ENCODE measurements around the gene AHRR.
A peak's percentile ranks its signal among the peaks of the same experiment; 100 is the strongest.
"Not testable (repeated sequence)": the region's sequence is repeated elsewhere in the genome, so short reads cannot be mapped to it uniquely, and the experiment has no call there.

AHRR gene

DNA sequence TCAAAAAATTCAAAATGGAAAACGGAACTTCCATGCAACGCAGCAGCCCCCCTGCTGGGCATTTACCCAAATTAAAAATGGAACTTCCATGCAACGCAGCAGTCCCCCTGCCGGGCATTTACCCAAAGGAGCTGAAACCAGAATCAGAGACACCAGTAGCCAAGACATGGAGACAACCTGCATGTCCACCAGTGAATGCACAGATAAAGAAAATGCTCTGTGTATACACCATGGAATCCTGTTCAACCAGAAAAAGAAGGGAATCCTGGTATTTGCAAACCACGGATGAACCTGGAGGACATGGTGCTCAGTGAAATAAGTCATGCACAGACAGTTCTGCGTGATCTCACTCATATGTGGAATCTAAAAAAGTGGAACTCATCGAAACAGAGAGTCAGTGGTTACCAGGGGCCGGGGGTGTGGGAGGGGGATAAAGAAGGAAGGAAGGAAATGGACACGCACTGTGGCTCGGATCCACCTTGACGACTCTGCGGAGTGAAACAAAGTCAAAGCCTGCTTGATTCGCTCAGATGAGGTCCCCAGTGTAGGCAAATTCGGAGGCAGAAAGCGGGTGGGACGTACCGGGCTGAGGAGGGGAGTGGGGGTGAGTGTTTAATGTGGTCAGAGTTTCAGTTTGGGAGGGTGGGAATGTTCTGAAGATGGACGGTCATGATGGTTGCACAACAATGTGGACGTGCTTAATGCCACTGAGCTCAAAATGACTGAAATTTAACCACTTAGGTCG is 81.3 kb downstream of the AHRR start:
- H3K36me3 ChIP-seq (ENCODE audit: control insufficient read depth, insufficient read depth, low read length), result no peaks in the 10 kb centered on the region
- H3K4me3 ChIP-seq (ENCODE audit: extremely low read depth, insufficient read depth, low read length, poor library complexity, severe bottlenecking), result no peak overlapping the region
- H3K4me1 ChIP-seq (ENCODE audit: control insufficient read depth, insufficient read depth, low read length, poor library complexity, severe bottlenecking), result peaks cover 15% of the 10 kb centered on the region
- WGBS, 2 experiments (ENCODE audit: insufficient coverage in 2 of 2), result 92 to 96% methylated on average over 15 to 18 of the region's 20 CpGs
- no peaks in the 10 kb centered on the region for H3K9me3 ChIP-seq (ENCODE audit: control insufficient read depth, low read length)
- H3K27ac ChIP-seq (ENCODE audit: low read depth, low read length, severe bottlenecking), result no peak overlapping the region

DNA sequence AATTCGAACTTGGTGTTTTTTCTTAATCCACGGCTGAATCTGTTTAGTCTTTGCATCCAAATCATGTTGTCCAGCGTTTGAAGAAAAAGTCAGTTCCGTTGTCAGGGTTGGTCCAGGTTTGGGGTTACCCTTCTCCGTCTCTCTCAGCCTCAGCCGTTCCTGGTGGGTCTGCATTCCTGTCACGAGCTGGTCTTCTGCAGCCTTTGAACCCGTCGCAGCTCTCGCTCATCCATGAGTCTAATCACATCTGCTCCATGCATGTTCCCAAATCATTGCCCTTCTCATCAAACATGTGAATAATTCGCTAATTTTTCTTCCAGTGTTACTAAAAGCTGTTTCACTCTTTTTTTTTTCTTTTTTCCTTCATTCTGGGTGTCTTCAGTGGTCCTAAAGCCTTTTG is 82.5 kb downstream of the AHRR start:
- Histone ChIP-seq H3K9me3 (ENCODE audit: control insufficient read depth, low read length) (no peaks in the 10 kb centered on the region), H3K27ac (ENCODE audit: low read depth, low read length, severe bottlenecking) (no peak overlapping the region), H3K36me3 (ENCODE audit: control insufficient read depth, insufficient read depth, low read length) (no peaks in the 10 kb centered on the region), H3K4me1 (ENCODE audit: control insufficient read depth, insufficient read depth, low read length, poor library complexity, severe bottlenecking) (peaks cover 14% of the 10 kb centered on the region), H3K4me3 (ENCODE audit: extremely low read depth, insufficient read depth, low read length, poor library complexity, severe bottlenecking) (no peak overlapping the region)
- WGBS, 2 experiments (ENCODE audit: insufficient coverage in 2 of 2), result 91 to 93% methylated on average over 10 to 11 of the region's 11 CpGs

DNA sequence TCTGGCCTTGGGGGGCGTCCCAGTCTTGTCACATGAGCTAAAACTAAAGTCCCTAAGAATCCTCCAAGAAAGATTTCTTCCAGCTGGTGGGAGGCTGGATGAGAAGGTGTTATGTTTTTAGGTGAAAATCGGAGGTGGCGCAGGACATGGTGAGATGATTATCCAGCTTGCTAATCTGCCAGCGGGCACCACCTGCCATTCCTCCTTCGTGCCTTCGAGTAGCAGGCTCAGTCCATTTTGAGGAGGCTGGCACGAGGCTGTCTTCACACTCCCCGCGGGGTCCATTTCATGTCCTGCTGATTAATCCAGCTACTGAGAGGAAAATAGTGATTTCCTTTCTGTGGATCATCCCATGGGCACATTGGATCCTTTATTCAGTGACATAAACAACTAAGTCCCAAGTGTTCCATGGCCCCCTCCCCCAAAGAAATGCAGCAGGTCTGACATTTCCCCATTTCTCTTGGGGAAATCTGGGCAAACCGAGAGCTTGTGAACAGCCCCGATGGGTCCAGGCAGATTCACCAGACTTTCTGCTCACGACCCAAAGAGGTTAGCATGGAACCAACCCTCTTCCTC is 83.2 kb downstream of the AHRR start:
- 90 to 97% methylated on average over 8 to 12 of the region's 12 CpGs for WGBS, 2 experiments (ENCODE audit: insufficient coverage in 2 of 2)
- Histone ChIP-seq H3K4me3 (ENCODE audit: extremely low read depth, insufficient read depth, low read length, poor library complexity, severe bottlenecking) (no peak overlapping the region), H3K4me1 (ENCODE audit: control insufficient read depth, insufficient read depth, low read length, poor library complexity, severe bottlenecking) (peaks cover 6% of the 10 kb centered on the region), H3K36me3 (ENCODE audit: control insufficient read depth, insufficient read depth, low read length) (no peaks in the 10 kb centered on the region), H3K9me3 (ENCODE audit: control insufficient read depth, low read length) (no peaks in the 10 kb centered on the region), H3K27ac (ENCODE audit: low read depth, low read length, severe bottlenecking) (no peak overlapping the region)

DNA sequence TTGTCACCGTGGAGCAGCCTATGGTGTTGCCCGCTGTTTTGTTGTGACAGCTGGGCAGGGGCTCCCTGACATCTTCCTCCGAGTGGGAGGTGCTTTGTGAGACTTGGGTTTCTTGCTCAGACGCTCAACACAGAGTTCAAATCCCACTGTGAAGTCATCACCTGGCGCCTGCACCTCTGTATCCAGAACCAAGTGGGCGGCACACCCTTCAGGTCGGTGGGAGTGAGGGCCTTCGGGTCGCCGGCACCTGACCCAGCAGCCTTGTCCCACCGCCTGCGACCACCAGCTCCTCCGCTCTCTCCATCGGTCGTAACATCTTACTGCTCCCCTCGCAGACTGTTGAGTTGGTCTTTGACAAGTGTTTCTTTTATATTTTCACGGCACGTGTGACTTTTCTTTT is 83.9 kb downstream of the AHRR start:
- Histone ChIP-seq H3K4me1 (ENCODE audit: control insufficient read depth, insufficient read depth, low read length, poor library complexity, severe bottlenecking) (peaks cover 3% of the 10 kb centered on the region), H3K4me3 (ENCODE audit: extremely low read depth, insufficient read depth, low read length, poor library complexity, severe bottlenecking) (no peak overlapping the region), H3K36me3 (ENCODE audit: control insufficient read depth, insufficient read depth, low read length) (no peaks in the 10 kb centered on the region), H3K27ac (ENCODE audit: low read depth, low read length, severe bottlenecking) (no peak overlapping the region), H3K9me3 (ENCODE audit: control insufficient read depth, low read length) (no peaks in the 10 kb centered on the region)
- 87 to 92% methylated on average over 18 of the region's 18 CpGs for WGBS, 2 experiments (ENCODE audit: insufficient coverage in 2 of 2)

DNA sequence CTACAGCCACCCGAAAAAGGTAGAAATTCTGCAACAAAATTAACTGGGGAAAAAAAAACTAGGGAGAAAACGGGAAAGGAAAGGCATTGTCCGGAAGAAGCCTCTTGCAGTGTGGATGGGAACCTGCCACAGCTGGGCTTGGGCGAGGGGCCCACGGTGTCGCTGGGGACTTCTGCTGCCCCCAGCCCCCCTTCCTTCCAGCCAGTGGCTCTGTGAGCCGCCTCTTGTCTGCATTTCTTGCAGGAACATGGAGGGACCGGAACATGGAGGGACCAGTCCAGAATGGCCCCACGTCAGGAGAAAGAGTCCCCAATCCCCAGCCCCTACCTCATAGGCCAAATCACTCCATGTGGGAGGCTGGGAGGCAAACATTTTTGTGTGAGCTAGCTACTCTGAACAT is 84.5 kb downstream of the AHRR start:
- H3K4me3 ChIP-seq (ENCODE audit: extremely low read depth, insufficient read depth, low read length, poor library complexity, severe bottlenecking), result no peak overlapping the region
- no peak overlapping the region for H3K27ac ChIP-seq (ENCODE audit: low read depth, low read length, severe bottlenecking)
- no peaks in the 10 kb centered on the region for H3K9me3 ChIP-seq (ENCODE audit: control insufficient read depth, low read length)
- no peaks in the 10 kb centered on the region for H3K4me1 ChIP-seq (ENCODE audit: control insufficient read depth, insufficient read depth, low read length, poor library complexity, severe bottlenecking)
- WGBS, 2 experiments (ENCODE audit: insufficient coverage in 2 of 2), result 80 to 91% methylated on average over 3 to 5 of the region's 9 CpGs
- no peaks in the 10 kb centered on the region for H3K36me3 ChIP-seq (ENCODE audit: control insufficient read depth, insufficient read depth, low read length)

DNA sequence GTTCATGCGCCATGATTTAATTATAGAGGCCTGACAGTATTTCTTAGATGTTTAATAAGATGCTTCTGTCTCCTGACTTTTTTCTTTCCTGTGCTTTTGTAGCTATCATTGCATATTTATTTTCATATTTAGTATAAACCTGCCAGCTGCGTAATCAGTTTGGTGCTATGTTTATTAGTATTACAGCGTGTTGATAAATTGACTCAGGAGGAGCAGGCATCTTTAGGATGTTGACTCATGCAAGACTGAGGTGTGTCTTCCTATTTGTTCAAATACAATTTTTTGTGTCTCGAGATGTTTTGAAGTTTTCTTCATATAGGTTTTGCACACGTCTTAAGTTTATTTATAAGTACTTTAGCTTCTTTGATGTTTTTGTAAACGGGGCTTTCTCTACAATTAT is 85.5 kb downstream of the AHRR start:
- Histone ChIP-seq H3K4me3 (ENCODE audit: extremely low read depth, insufficient read depth, low read length, poor library complexity, severe bottlenecking) (no peak overlapping the region), H3K4me1 (ENCODE audit: control insufficient read depth, insufficient read depth, low read length, poor library complexity, severe bottlenecking) (no peaks in the 10 kb centered on the region), H3K9me3 (ENCODE audit: control insufficient read depth, low read length) (no peaks in the 10 kb centered on the region), H3K36me3 (ENCODE audit: control insufficient read depth, insufficient read depth, low read length) (no peaks in the 10 kb centered on the region), H3K27ac (ENCODE audit: low read depth, low read length, severe bottlenecking) (no peak overlapping the region)
- WGBS, 2 experiments (ENCODE audit: insufficient coverage in 2 of 2), result 83 to 86% methylated on average over 2 of the region's 6 CpGs

DNA sequence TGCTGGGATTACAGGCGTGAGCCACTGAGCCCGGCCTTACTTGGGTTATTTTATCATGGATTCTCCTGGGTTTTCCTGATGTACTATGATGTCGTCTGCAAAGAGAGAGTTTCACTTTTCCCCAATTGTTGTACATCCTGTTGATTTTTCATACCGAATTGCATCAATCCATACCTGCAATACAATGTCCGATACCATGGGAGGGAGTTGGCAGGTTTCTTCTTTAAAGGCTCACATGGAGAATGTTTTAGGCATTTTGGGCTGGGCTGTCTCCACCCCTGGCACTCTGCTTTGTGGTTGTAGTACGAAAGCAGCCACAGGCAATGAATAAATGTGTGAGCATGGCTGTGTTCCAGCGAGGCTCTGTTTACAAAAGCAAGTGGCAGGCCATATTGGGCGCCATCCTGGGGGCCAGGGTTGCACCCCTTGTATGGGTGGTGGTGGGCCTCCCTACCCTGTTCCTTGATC is 86.3 kb downstream of the AHRR start:
- 85 to 94% methylated on average over 6 to 7 of the region's 8 CpGs for WGBS, 2 experiments (ENCODE audit: insufficient coverage in 2 of 2)

DNA sequence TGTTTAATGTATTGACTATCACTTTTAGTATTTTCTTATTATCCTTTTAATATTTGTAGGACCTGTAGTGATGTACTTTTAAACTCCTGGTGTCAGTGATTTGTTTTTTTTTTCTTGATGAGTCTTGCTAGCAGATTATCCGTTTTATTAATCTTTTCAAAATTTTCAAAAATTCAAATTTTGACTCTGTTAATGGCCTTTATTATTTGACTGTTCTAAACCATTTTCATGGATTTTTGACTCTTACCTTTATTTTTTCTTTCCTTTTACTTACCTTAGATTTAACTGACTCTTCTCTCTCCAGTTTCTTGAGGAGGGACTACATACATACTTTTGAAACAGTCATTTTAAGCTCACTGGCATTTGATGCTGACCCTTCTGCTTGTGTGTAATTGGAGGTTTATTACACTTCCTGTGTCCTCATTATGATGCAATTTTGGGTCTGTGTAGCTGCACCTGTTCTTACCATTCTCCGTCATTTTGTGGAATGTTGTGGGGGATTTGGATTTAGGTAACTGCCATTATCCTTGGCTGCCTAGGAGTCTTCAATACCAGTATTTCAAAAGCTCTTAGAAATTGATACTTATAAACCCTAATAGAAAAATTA is 89.5 kb downstream of the AHRR start:
- H3K27ac ChIP-seq (ENCODE audit: low read depth, low read length, severe bottlenecking), result no peak overlapping the region
- H3K9me3 ChIP-seq (ENCODE audit: control insufficient read depth, low read length), result no peaks in the 10 kb centered on the region
- H3K36me3 ChIP-seq (ENCODE audit: control insufficient read depth, insufficient read depth, low read length), result no peaks in the 10 kb centered on the region
- peaks cover 18% of the 10 kb centered on the region for H3K4me1 ChIP-seq (ENCODE audit: control insufficient read depth, insufficient read depth, low read length, poor library complexity, severe bottlenecking)
- H3K4me3 ChIP-seq (ENCODE audit: extremely low read depth, insufficient read depth, low read length, poor library complexity, severe bottlenecking), result no peak overlapping the region
- WGBS, 2 experiments (ENCODE audit: insufficient coverage in 2 of 2), result no CpG with 5 or more reads among the region's 2 CpGs

More for the DNA sequence above, 86.3 kb downstream of the AHRR start:
- Histone ChIP-seq H3K4me3 (ENCODE audit: extremely low read depth, insufficient read depth, low read length, poor library complexity, severe bottlenecking) (no peak overlapping the region), H3K27ac (ENCODE audit: low read depth, low read length, severe bottlenecking) (no peak overlapping the region), H3K9me3 (ENCODE audit: control insufficient read depth, low read length) (no peaks in the 10 kb centered on the region), H3K4me1 (ENCODE audit: control insufficient read depth, insufficient read depth, low read length, poor library complexity, severe bottlenecking) (no peaks in the 10 kb centered on the region), H3K36me3 (ENCODE audit: control insufficient read depth, insufficient read depth, low read length) (no peaks in the 10 kb centered on the region)

DNA sequence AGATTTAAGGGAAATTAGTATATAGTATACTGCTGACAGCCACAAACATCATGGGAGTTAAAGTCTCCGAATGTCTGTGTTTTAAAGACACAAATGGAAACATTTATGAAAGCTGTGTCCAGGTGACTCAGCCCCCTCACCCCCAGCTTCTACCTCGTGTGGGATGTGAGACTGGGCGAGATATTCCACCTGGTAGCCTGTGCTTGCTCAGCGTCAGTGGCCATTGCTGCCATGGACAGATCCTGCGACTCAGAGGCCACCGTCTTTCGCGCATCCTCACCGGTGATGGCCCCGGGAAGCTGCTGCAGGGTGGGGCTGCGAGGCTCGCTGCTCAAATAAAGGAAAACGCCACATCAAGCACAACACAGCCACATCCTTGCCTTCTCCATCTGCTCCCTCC is 90.2 kb downstream of the AHRR start:
- Histone ChIP-seq H3K4me1 (ENCODE audit: control insufficient read depth, insufficient read depth, low read length, poor library complexity, severe bottlenecking) (peaks cover 18% of the 10 kb centered on the region), H3K9me3 (ENCODE audit: control insufficient read depth, low read length) (no peaks in the 10 kb centered on the region), H3K27ac (ENCODE audit: low read depth, low read length, severe bottlenecking) (no peak overlapping the region), H3K36me3 (ENCODE audit: control insufficient read depth, insufficient read depth, low read length) (no peaks in the 10 kb centered on the region), H3K4me3 (ENCODE audit: extremely low read depth, insufficient read depth, low read length, poor library complexity, severe bottlenecking) (no peak overlapping the region)
- 87 to 93% methylated on average over 10 to 12 of the region's 13 CpGs for WGBS, 2 experiments (ENCODE audit: insufficient coverage in 2 of 2)

DNA sequence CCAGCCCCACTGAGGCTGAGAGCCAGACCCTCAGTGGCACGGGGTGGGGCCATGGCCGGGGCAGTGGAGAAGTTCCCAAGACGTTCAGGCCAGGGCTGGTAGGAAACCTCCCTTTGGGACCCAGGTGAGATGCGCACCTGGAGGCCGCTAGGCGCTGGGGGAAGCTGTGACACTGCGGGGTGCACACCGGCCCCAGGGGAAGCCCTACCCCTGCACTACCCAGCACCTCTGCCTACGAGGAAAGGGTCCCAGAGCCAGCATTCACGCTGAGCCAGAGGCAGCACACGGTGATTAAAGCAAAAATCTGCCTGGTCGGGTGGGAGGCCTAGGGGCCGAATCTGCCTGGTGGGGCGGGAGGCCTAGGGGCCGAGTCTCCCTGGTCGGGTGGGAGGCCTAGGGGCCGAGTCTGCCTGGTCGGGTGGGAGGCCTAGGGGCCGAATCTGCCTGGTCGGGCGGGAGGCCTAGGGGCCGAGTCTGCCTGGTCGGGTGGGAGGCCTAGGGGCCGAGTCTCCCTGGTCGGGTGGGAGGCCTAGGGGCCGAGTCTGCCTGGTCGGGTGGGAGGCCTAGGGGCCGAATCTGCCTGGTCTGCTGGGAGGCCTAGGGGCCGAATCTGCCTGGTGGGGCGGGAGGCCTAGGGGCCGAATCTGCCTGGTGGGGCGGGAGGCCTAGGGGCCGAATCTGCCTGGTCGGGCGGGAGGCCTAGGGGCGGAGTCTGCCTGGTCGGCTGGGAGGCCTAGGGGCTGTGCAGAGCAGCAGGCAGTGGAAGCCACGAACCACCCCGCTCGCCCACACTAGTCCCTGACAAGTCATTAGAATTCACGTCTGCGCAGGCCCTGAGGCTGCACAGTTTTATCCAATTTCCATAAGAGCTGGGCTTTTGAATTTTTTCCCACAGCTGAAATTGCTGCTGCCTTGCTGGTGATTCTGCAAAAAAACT is 93.7 kb downstream of the AHRR start:
- not testable (repeated sequence) for H3K4me3 ChIP-seq (ENCODE audit: extremely low read depth, insufficient read depth, low read length, poor library complexity, severe bottlenecking); H3K9me3 ChIP-seq (ENCODE audit: control insufficient read depth, low read length); H3K36me3 ChIP-seq (ENCODE audit: control insufficient read depth, insufficient read depth, low read length)
- Histone ChIP-seq H3K4me1 (ENCODE audit: control insufficient read depth, insufficient read depth, low read length, poor library complexity, severe bottlenecking) (peaks cover 18% of the 10 kb centered on the region), H3K27ac (ENCODE audit: low read depth, low read length, severe bottlenecking) (peak overlapping the region; percentile 95)
- WGBS, 2 experiments (ENCODE audit: insufficient coverage in 2 of 2), result 56% methylated on average over 32 to 33 of the region's 42 CpGs
